GM12892 (cell line): Measurements from ENCODE around the gene SNX5.

Experiments
- POLR2A ChIP-seq: IDR thresholded peaks from 2 replicates; pipeline ENCODE4 v1.6.1; 2011; ENCODE audit warnings: low read depth, low read length, control low read depth
- POLR2AphosphoS5 ChIP-seq: IDR thresholded peaks from 2 replicates; pipeline ENCODE4 v1.6.1; 2011; ENCODE audit warnings: low read depth, low read length, control low read depth

DNA sequence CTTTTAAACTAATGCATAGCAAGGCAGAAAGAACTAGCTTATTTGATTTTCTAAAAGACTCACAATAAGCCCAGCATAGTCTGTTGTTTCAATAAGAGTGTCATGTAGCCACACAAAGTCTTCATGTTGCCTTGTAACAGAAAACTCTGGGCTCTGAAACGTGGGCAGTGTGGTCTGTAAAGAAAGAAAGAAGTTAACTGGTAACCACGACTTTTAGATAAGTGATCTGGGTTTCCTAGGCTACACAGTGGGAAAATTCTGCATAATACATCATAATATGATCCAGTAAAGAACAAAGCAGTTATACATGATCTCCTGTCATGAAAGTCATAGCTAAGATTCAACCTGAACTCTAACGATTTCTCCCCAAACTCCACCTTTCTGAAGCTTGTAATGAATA, 13.3 kb downstream of the SNX5 start:
- TF ChIP-seq POLR2AphosphoS5 (no peak), POLR2A (no peak)
